GM12878 (cell line): ENCODE measurements around the gene SLC18A3. TPM values are rescaled to one million over a fixed set of nuclear protein-coding genes. Genes with fewer than 3 reads are reported as not detected.

Source experiments
- ATAC-seq: fragments of 200-7000 bp; cut with Tn5 transposase; 3 replicates; pipeline ENCODE4 v1.9.1; 2020; ENCODE audit warnings: mild to moderate bottlenecking, moderate library complexity
- BruUV-seq: library from RNA; stranded (reverse); fragments of 400-500 nt; replicated peaks from 2 replicates; lab custom pipeline; 2021; lab: Mats Ljungman, UMichigan
- CTCF ChIA-PET: fragments of 300-600 bp; sonication (Branson Sonifier 250); formaldehyde crosslinking; extraction: SDS; loops from one replicate; lab custom pipeline; 2021; ENCODE audit warnings: inconsistent platforms; lab: Yijun Ruan, JAX
- POLR2A ChIA-PET: fragments of 350-600 bp; formaldehyde crosslinking; extraction: SDS; loops from one replicate; lab custom pipeline; 2021; ENCODE audit warnings: inconsistent platforms; lab: Charles Lee
- RAD21 ChIA-PET: fragments of 300-600 bp; sonication (Branson Sonifier 250); formaldehyde crosslinking; loops from one replicate; lab custom pipeline; 2023; ENCODE audit warnings: antibody characterized with exemption; ENCODE audit not compliant: unreplicated experiment; lab: Charles Lee
- SMC1A ChIA-PET: fragments of 300-600 bp; sonication (Branson Sonifier 250); formaldehyde crosslinking; loops from one replicate; lab custom pipeline; 2023; ENCODE audit not compliant: unreplicated experiment, uncharacterized antibody; lab: Charles Lee
- DNase-seq: peaks from one replicate; pipeline ENCODE4 v3.0.0-alpha.2; 2011; ENCODE audit warnings: low read depth, low spot score
- FAIRE-seq: peaks from 3 replicates; lab custom pipeline; 2011; peaks lifted over from hg19 to GRCh38; lab: Jason Lieb, UNC
- H2AFZ ChIP-seq: 2 replicates; pipeline ENCODE4 v1.6.0; 2011; ENCODE audit warnings: low read depth, low read length, control low read depth; ENCODE audit not compliant: control insufficient read depth
- H3K27ac ChIP-seq: 2 replicates; pipeline ENCODE4 v1.5.1; 2011; ENCODE audit warnings: control low read depth; ENCODE audit not compliant: control insufficient read depth, insufficient read depth
- H3K27me3 ChIP-seq, 2 experiments: replicated peaks in 1 of 2; 2 replicates each; pipeline versions ENCODE4 v1.6.0 to v1.6.1; 2011; ENCODE audit warnings: low read length in 1 of 2; ENCODE audit not compliant: control insufficient read depth in 2 of 2, insufficient read depth in 2 of 2
- H3K36me3 ChIP-seq, 2 experiments: 2 replicates each; pipeline ENCODE4 v1.5.1; 2011; ENCODE audit warnings: low read length in 1 of 2; ENCODE audit not compliant: control insufficient read depth in 2 of 2, insufficient read depth in 2 of 2
- H3K4me1 ChIP-seq: 2 replicates; pipeline ENCODE4 v1.6.1; 2011; ENCODE audit warnings: mild to moderate bottlenecking, low read length, moderate library complexity, mixed read lengths; ENCODE audit not compliant: control insufficient read depth, insufficient read depth
- H3K4me2 ChIP-seq: 2 replicates; pipeline ENCODE4 v1.6.0; 2011; ENCODE audit warnings: control low read depth; ENCODE audit not compliant: control insufficient read depth, insufficient read depth
- H3K4me3 ChIP-seq: fragments of 200-600 bp; sonication (generic); 2 replicates; pipeline ENCODE4 v1.5.1; 2016
- H3K79me2 ChIP-seq: 2 replicates; pipeline ENCODE4 v1.6.0; 2011; ENCODE audit warnings: low read length; ENCODE audit not compliant: control insufficient read depth, insufficient read depth
- H3K9ac ChIP-seq: 2 replicates; pipeline ENCODE4 v1.8.0; 2011; ENCODE audit warnings: low read length, control low read depth, mixed read lengths; ENCODE audit not compliant: control insufficient read depth, insufficient read depth
- H3K9me3 ChIP-seq: replicated peaks from 3 replicates; pipeline ENCODE4 v1.5.1; 2011; ENCODE audit warnings: mild to moderate bottlenecking, low read length; ENCODE audit not compliant: control insufficient read depth, insufficient read depth
- H4K20me1 ChIP-seq: 2 replicates; pipeline ENCODE4 v1.6.0; 2011; ENCODE audit not compliant: control insufficient read depth, insufficient read depth
- ATF3 ChIP-seq: IDR thresholded peaks from 2 replicates; pipeline ENCODE4 v1.6.1; 2011; ENCODE audit warnings: low read depth, mild to moderate bottlenecking, low read length, moderate library complexity, borderline replicate concordance; ENCODE audit errors: extremely low read depth
- CREM ChIP-seq: IDR thresholded peaks from 2 replicates; pipeline ENCODE4 v1.6.1; 2014; ENCODE audit warnings: antibody characterized with exemption, low read depth
- E2F8 ChIP-seq: fragments of 450-650 bp; IDR thresholded peaks from 2 replicates; pipeline ENCODE4 v1.6.1; 2018; ENCODE audit warnings: mild to moderate bottlenecking, low read depth, moderate library complexity; ENCODE audit not compliant: partially characterized antibody
- PAX8 ChIP-seq: fragments of 450-650 bp; IDR thresholded peaks from 2 replicates; pipeline ENCODE4 v1.6.1; 2017; ENCODE audit warnings: mild to moderate bottlenecking, moderate library complexity
- POLR2AphosphoS2 ChIP-seq: IDR thresholded peaks from 2 replicates; pipeline ENCODE4 v1.6.1; 2011; ENCODE audit warnings: low read depth, mild to moderate bottlenecking, low read length, improper control_type of control experiment, moderate library complexity
- POLR2AphosphoS5 ChIP-seq: IDR thresholded peaks from 2 replicates; pipeline ENCODE4 v1.6.1; 2011; ENCODE audit warnings: mild to moderate bottlenecking, low read length, inconsistent platforms
- RAD21 ChIP-seq: IDR thresholded peaks from 2 replicates; pipeline ENCODE4 v1.6.1; 2011; ENCODE audit warnings: mild to moderate bottlenecking, low read depth, low read length, moderate library complexity; ENCODE audit not compliant: insufficient read depth
- SIN3A ChIP-seq: IDR thresholded peaks from 2 replicates; pipeline ENCODE4 v1.6.1; 2012; ENCODE audit warnings: low read depth, low read length, improper control_type of control experiment
- SMAD1 ChIP-seq: fragments of 450-650 bp; IDR thresholded peaks from 2 replicates; pipeline ENCODE4 v1.6.1; 2018; ENCODE audit warnings: mild to moderate bottlenecking, low read depth; ENCODE audit not compliant: partially characterized antibody
- SMAD5 ChIP-seq: IDR thresholded peaks from 2 replicates; pipeline ENCODE4 v1.6.1; 2016; ENCODE audit warnings: antibody characterized with exemption, low read depth
- ZBED1 ChIP-seq: IDR thresholded peaks from 2 replicates; pipeline ENCODE4 v1.6.1; 2016; ENCODE audit warnings: borderline replicate concordance
- WGBS: methylation state at CpG from one replicate; pipeline ENCODE4 v1.1.6; 2016; ENCODE audit warnings: low lambda C conversion rate; ENCODE audit not compliant: insufficient replicate concordance, insufficient coverage; ENCODE audit errors: missing lambda C conversion rate; 5-methylcytosine and 5-hydroxymethylcytosine counted together
- in situ Hi-C: fragments of 300-500 bp; cut with MboI; formaldehyde crosslinking; loops from 9 replicates; pipeline ENCODE4 v1.14.3; 2018; ENCODE audit warnings: mixed read lengths
- intact Hi-C: fragments of 100-400 bp; cut with micrococcal nuclease; formaldehyde crosslinking; loops from one replicate; pipeline ENCODE4 v1.14.2; 2022; ENCODE audit not compliant: unreplicated experiment
- polyA plus RNA-seq, 11 experiments: library from polyadenylated mRNA; depleted of rRNA in 4 of 11; unstranded in 6 of 11; stranded (reverse) in 5 of 11; fragments of >200 nt; fragmentation: Nextera tagmentation in 4 of 11; fragmentation: Illumina TruSeq in 1 of 11; extraction: Ambion mirVana in 4 of 11; extraction: Trizol in 1 of 11; gene quantifications; 1 replicate in 1 of 11; 2 replicates in 10 of 11; pipeline versions ENCODE4 v1.2.1 to v1.2.3, GENCODE V29; 2011 to 2016; ENCODE audit warnings: inconsistent platforms in 2 of 11, missing spikeins in 2 of 11, low read depth in 1 of 11
- total RNA-seq, 4 experiments: library from RNA; depleted of rRNA in 3 of 4; stranded (reverse); fragments of >200 nt in 3 of 4; fragmentation: Illumina TruSeq in 1 of 4; extraction: Trizol in 1 of 4; gene quantifications; 2 replicates each; pipeline versions ENCODE4 v1.2.1 to v1.2.3, GENCODE V29; 2013 to 2021

SLC18A3 gene
- total and polyA plus RNA-seq, 10 of the 15 experiments (the other 5 are each of a cell fraction or from before 2014, with no cell fraction given): not detected

GRCh38 chr10:49572594-49573114, 37.5 kb upstream of the SLC18A3 start:
- Histone ChIP-seq H3K36me3 (no peaks in the 10 kb centered on the region), H3K9ac (no peak overlapping the region), H2AFZ (no peak overlapping the region), H3K27me3 (no peaks in the 10 kb centered on the region), H3K9me3 (peaks cover 2% of the 10 kb centered on the region; the same call in 2 of the 3 replicates), H3K4me1 (no peaks in the 10 kb centered on the region), H3K4me2 (no peak overlapping the region), H3K27ac (no peak overlapping the region), H4K20me1 (no peaks in the 10 kb centered on the region), H3K4me3 (no peak overlapping the region), H3K79me2 (no peaks in the 10 kb centered on the region)
- BruUV-seq: no TSS peak
- intact Hi-C loops (no loop called here), in situ Hi-C loops (no loop called here)
- no peak for FAIRE-seq
- WGBS: 45% methylated on average over 9 of the region's 9 CpGs
- ATAC-seq: no peak
- ChIA-PET CTCF (no interaction called here), RAD21 (no interaction called here), POLR2A (no interaction called here), SMC1A (no interaction called here)
- no peak for TF ChIP-seq ZBED1
- TF ChIP-seq CREM: no peak
- no peak for TF ChIP-seq SMAD1
- no peak for TF ChIP-seq SIN3A
- DNase-seq: no peak

GRCh38 chr10:49575489-49576072, 34.5 kb upstream of the SLC18A3 start:
- no peak for ATAC-seq
- H2AFZ ChIP-seq: no peak overlapping the region
- in situ Hi-C loops: no loop called here
- no peaks in the 10 kb centered on the region for H3K4me1 ChIP-seq
- ChIA-PET CTCF (no interaction called here), RAD21 (no interaction called here), POLR2A (no interaction called here), SMC1A (interaction anchor here (0.6 kb wide), 1 partner anchor 686 kb away, joined by 3 read pairs; no protein-coding TSS in a partner anchor)
- no peak overlapping the region for H3K4me3 ChIP-seq
- no peak overlapping the region for H3K4me2 ChIP-seq
- H4K20me1 ChIP-seq: no peaks in the 10 kb centered on the region
- no peaks in the 10 kb centered on the region for H3K36me3 ChIP-seq
- intact Hi-C loops: no loop called here
- H3K79me2 ChIP-seq: no peaks in the 10 kb centered on the region
- DNase-seq: no peak
- H3K27ac ChIP-seq: no peak overlapping the region
- no peaks in the 10 kb centered on the region for H3K9me3 ChIP-seq
- H3K27me3 ChIP-seq: no peaks in the 10 kb centered on the region
- no TSS peak for BruUV-seq
- H3K9ac ChIP-seq: no peak overlapping the region
- FAIRE-seq: no peak
- WGBS: 70% methylated on average over 11 of the region's 11 CpGs
- no peak for TF ChIP-seq POLR2AphosphoS5
- TF ChIP-seq E2F8: no peak
- TF ChIP-seq SMAD5: no peak
- no peak for TF ChIP-seq POLR2AphosphoS2
- TF ChIP-seq PAX8: no peak
- TF ChIP-seq RAD21: no peak
- no peak for TF ChIP-seq ATF3
